Activated CD4-positive, CD25-positive, alpha-beta regulatory T cell treated with anti-CD3 and anti-CD28 coated beads, Interleukin-2, amount 50 U/mL, for 24 hours (primary cell): Measurements from ENCODE around the gene ATOX1.

Experiments
- ATAC-seq, 2 donors: fragments of 150-1000 bp; cut with Tn5 transposase; one replicate each; pipeline ENCODE4 v1.10.0; 2021; ENCODE audit warnings: mild to moderate bottlenecking in 1 of 2, moderate library complexity in 1 of 2

ATOX1 gene

GRCh38 chr5:151770383-151771258 lies 12.2 kb upstream of the ATOX1 start:
- ATAC-seq: peak; percentile 18 to 19

GRCh38 chr5:151766975-151767374 lies 8.5 kb upstream of the ATOX1 start:
- no peak for ATAC-seq

GRCh38 chr5:151764801-151765200 lies 6.4 kb upstream of the ATOX1 start:
- ATAC-seq: no peak

DNA sequence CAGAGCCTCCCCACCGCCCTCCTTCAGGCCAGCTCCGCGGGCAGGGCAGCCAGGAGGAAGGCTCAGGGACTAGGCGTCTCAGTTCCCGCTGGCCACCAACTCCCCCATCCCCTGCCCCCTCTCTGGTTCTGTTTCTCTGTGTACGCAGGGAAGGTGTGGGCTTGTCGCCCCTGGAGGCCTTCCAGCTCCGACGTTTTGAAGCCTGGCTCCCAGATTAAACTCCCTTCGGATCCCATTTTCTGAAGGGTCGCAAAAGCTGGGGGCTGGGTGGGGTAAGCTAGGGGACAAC lies 346 bp downstream of the ATOX1 start:
- ATAC-seq: peak; percentile 5 to 14

DNA sequence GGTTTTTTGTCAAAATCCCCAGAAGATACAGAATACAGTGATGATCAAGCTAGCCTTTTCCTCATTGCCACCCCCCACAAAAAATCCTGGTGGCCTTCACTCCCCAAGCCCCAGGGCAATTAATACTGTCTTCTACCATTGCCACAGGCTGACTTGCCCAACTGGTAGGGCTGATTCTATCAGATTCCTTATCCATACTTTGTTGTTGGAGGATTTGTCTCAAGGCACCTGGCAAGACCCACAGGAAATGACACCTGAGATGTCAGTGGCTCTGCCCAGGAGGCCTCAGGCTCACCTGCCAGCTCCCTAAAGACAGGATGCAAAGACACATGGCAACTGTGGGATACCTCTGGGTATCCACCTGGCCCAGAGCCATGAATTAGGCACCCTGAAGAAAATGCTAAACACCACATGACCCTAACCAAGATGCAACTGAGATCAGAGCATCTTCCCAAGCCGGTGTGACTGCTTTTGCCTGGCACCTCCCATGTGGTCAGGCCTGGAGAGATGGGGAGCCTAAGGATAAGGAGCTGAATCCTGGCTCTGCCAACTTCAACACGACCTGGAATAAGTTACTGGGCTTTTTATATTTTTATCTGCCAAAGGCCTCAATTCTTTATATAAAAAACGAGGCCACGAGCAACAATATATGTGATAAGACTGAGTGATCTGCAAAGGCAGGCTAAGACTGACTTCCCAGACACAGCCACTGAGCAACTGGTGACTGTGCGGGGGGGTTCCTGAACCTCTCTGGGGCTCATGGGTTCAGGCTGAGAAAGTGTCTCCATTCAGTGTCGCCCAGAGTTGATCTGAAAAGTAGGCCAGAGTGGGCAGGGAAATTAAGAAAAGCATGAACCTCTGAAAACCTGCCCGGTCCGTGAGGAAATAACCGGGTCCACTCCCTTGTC lies 944 bp downstream of the ATOX1 start:
- ATAC-seq: peak; percentile 41 to 49

DNA sequence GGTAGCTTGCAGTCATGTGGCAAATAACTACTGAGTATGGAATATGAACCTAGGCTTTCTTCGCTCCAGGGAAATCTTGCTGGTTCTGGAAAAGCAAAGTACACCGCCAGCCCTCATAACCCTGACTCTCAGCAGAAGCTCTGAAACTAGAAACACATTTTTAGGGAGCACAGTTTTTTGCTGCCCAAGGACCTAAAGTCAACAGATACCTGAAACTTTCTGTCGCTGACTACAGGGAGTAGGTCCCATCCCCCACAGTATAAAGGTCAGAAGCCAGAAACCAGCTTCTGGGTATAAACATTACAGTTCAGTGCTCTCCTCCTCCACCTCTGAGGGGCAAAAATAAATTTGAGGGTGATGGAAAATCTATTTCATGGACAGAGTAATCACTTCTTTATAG lies 3.0 kb downstream of the ATOX1 start:
- ATAC-seq: no peak

DNA sequence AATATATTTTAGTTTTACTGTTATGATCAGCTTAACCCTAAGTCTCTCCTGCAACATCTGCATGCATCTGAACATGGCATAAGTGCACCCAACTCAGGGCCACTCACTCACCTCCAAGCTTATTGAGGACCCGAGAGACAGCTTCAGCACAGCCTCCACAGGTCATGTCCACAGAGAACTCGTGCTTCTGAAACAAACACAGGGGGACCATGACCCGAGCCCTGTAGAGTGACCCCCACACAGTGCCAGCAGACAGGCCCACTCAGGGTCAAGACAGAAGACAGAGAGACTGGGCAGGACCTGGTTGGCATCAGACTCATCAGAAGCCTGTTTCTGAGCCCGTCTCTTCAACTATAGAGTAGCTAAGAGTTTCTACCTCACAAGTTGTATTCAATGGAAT lies 6.8 kb downstream of the ATOX1 start:
- no peak for ATAC-seq

DNA sequence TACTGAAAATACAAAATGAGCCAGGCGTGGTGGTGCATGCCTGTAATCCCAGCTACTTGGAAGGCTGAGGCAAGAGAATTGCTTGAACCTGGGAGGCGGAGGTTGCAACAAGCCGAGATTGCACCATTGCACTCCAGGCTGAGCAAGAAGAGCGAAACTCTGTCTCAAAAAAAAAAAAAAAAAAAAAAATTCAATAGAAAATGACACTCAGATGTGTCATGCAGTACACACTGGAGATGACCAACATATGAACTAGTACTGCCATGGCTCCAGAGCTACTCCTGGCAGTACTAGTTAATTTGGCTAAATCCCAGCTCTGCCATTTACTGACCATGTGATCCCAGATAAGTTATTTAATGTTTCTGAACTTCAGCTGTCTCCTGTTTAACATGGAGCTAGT lies 7.3 kb downstream of the ATOX1 start:
- ATAC-seq: no peak

DNA sequence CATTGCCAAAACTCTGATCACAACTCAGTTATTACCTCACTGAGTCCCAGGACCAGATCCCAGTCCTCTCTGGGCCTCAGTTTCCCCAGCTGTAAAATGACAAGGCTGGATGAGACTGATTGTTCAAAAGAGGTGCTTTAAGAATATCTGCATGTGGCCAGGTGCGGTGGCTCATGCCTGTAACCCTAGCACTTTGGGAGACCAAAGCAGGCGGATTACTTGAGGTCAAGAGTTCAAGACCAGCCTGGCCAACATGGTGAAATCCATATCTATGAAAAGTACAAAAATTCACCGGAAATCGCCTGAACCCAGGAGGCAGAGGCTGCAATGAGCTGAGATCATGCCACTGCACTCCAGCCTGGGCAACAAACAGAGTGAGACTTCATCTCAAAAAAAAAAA lies 8.3 kb downstream of the ATOX1 start:
- ATAC-seq: no peak

DNA sequence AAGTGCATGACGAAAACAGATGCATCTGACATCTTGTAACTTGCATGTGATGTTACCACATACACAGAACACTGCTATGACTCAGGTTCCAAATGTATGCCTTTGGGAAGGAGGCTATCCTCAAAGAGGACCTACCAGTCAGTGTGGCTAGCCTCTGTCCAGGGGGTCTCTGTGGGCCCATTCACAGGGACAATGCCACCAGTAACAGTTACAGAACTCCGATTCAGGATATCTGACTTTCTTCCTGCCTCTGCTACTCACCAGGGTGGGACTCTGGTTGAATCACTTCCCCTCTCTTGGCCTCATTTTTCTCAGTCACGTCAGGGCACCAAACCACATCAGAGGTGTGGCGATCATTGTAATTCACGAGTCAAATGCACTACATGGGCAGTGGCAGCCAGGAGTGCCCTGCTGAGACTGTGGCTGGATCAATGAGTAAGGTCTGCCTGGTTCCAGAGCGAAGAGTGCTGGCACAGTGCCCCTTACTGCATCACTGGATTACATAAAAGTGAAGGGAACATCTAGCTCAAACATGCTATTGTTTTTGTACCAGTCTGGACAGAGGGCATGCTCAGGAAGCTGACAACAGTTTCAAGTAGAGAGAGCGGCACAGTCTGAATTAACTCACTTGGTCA lies 13.2 kb downstream of the ATOX1 start:
- peak; percentile 60 to 70 for ATAC-seq

DNA sequence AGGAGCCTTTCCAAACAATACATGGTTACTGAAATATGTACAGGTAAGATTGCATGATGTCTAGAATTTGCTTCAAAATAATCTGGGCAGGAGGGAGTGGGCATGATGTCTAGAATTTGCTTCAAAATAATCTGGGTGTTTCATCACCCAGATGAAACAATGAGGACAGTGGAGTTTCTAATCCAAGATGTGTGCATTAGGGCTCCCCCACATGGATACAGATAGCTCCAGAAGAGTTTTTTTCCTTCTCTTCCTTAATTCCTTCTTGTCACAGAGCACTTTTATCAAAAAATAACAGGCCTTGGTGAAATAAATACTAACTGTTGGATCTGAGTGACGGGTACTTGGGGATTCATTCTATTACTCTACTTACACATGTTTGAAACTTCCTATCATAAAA lies 14.9 kb downstream of the ATOX1 start:
- ATAC-seq: no peak

- ATAC-seq: no peak
Measured at GRCh38 chr5:151742870-151743294, 15.5 kb downstream of the ATOX1 start.

GRCh38 chr5:151741678-151742423 lies 16.6 kb downstream of the ATOX1 start:
- no peak for ATAC-seq

GRCh38 chr5:151740958-151741373 lies 17.5 kb downstream of the ATOX1 start:
- no peak for ATAC-seq

GRCh38 chr5:151740336-151740942 lies 18.0 kb downstream of the ATOX1 start:
- ATAC-seq: peak; percentile 44 to 57

DNA sequence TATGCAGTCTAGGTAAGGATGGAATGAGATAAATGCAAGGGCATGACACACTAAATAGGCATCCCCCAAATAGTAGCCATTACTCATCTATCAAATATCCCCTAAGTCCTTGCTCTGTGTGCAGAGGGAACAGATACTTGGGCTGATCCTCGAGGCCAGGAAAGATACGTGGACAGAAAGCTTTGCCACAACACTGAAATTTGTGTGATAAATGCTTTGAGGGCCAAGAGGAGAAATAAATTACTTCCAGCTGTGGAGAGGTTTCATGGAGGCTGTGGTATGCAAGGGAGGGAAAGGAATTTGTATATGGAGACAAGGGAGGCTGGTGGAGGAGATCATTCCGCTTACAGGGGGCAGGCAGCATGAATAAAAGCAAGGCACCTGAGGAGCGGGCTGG lies 18.5 kb downstream of the ATOX1 start:
- ATAC-seq: no peak

DNA sequence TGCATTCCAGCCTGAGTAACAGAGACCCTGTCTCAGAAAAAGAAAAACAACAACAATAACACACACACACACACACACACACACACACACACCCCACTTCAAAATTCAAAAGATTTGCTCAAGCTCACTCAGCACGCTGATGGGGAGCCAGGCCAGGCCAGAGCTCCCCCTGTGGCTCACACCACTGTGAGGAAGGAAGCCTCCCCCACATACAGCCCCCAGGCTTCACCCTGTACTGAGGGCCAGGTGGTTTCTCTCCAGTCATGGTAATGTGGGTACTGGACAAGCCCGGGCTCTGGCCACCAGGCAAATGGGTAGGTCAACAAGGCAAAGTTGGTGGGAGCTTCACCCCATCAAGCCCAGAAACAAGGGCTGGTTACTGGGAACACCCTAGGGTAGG lies 19.0 kb downstream of the ATOX1 start:
- no peak for ATAC-seq

GRCh38 chr5:151738125-151738848 lies 20.1 kb downstream of the ATOX1 start:
- no peak for ATAC-seq

GRCh38 chr5:151737431-151737830 lies 21.0 kb downstream of the ATOX1 start:
- ATAC-seq: no peak

DNA sequence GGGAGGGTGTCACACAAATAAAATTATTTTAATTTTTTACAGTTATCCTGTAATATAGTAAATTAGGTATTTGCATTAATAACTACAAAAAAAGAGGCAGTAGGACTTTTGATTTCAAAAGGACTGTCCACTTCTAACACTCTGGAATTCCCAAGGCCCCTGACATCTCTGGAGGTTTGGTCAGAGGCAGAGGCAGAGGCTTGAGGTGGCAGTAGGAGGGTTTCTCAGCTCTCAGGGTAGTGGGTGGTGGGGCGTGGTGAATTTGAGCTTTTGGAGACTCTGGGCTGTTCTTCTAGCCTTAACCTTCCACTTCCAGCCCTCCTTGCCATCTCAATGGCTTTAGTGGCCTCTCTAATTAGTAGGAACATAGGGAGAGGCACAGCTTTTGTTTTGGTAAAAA lies 22.8 kb downstream of the ATOX1 start:
- ATAC-seq: no peak

- ATAC-seq: no peak
Measured at GRCh38 chr5:151734064-151734408, 24.4 kb downstream of the ATOX1 start.
